PFSK-1 (cell line): ENCODE measurements around the gene GNB3.

Experiments
- REST ChIP-seq, 2 experiments: IDR thresholded peaks; 2 replicates each; pipeline versions ENCODE4 v1.6.1 to v1.8.0; 2011 to 2012; ENCODE audit warnings: low read depth in 2 of 2, low read length in 2 of 2, control low read depth in 1 of 2, inconsistent platforms in 1 of 2, mild to moderate bottlenecking in 1 of 2, moderate library complexity in 1 of 2; ENCODE audit not compliant: insufficient read depth in 1 of 2
- SIN3A ChIP-seq: IDR thresholded peaks from 2 replicates; pipeline ENCODE4 v1.6.1; 2012; ENCODE audit warnings: mild to moderate bottlenecking, low read length, moderate library complexity, borderline replicate concordance; ENCODE audit not compliant: insufficient read depth

DNA sequence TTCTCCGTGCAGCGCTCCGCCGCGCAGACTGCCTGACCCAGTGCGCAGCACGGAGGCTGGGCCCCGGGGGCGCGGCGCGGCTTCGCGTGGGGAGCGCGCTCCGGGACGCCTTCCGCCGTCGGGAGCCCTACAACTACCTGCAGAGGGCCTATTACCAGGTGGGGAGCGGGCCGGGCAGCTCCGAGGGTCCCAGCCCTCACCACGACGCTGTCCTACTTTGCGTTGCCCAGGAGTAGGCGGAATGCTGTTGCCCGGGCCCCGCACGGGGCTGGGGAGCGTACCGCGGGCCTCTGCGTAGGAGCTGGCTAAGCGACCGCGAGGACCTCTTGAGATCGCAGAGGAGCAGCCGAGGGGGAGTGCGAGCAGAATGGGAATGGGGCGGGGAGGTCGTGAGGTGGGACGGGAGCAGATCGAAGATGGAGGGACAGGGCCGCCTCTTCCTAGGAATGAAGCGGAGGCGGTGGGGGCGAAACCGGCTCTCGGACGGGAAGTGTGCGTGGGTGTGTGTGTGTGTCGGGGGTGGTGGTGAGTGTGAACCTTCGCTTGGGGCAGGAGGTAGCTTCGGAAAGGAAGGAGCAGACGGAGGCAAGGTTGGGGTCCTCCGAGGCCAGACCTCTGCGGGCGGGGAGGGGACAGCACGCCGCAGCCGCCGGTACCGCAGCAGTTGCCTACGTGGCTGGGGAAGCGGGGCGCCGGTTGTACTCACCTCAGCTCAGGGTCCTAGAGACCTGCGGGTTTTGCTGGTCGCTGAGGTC, 11.8 kb upstream of the GNB3 start:
- TF ChIP-seq REST (IDR thresholded peaks at IDR 0.05; ENCODE audit: insufficient read depth in 1 of 2, low read depth in 2 of 2, low read length in 2 of 2): no peak
- TF ChIP-seq SIN3A: no peak
